ENCODE data around the gene SPNS3.

Gene SPNS3

GRCh38 chr17:4426499-4427208 is 7.1 kb upstream of the SPNS3 start:
- DNase-seq (ENCODE audit: low read depth in 2 of 2, low spot score in 1 of 2): no peak

GRCh38 chr17:4427505-4427904 is 6.2 kb upstream of the SPNS3 start:
- DNase-seq (ENCODE audit: low read depth in 2 of 2, low spot score in 1 of 2): no peak

- no peak for DNase-seq (ENCODE audit: low read depth in 2 of 2, low spot score in 1 of 2)
Observed at GRCh38 chr17:4436381-4436780, 2.6 kb downstream of the SPNS3 start.

- DNase-seq (ENCODE audit: low read depth in 2 of 2, low spot score in 1 of 2): no peak
Observed at GRCh38 chr17:4436846-4437245, 3.1 kb downstream of the SPNS3 start.

GRCh38 chr17:4438162-4438944 is 4.6 kb downstream of the SPNS3 start:
- no peak for DNase-seq (ENCODE audit: low read depth in 2 of 2, low spot score in 1 of 2)

DNA sequence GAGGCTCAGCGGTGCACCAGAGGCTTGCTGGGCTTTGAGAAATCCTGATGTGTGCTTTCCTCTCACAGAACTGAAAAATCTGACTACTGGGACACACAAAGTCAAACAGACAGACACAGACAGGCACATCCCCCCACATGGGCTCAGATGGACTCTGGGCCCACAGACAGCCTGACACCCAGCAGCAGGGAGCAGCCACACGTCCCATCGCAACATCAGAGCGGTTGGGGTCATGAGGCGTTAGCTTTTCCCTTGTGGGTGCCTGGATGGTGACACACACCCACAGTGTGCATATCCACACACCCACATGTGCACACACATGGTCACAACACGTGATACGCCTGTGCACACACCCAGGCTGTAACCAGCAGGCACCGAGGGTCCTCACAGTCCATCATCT is 6.3 kb downstream of the SPNS3 start:
- no peak for DNase-seq (ENCODE audit: low read depth in 2 of 2, low spot score in 1 of 2)

GRCh38 chr17:4440690-4441686 is 7.2 kb downstream of the SPNS3 start:
- DNase-seq (ENCODE audit: low read depth in 2 of 2, low spot score in 1 of 2): no peak

GRCh38 chr17:4442582-4442981 is 8.8 kb downstream of the SPNS3 start:
- no peak for DNase-seq (ENCODE audit: low read depth in 2 of 2, low spot score in 1 of 2)

GRCh38 chr17:4443476-4443875 is 9.7 kb downstream of the SPNS3 start:
- no peak for DNase-seq (ENCODE audit: low read depth in 2 of 2, low spot score in 1 of 2)

GRCh38 chr17:4444782-4445473 is 11.2 kb downstream of the SPNS3 start:
- no peak for DNase-seq (ENCODE audit: low read depth in 2 of 2, low spot score in 1 of 2)

- no peak for DNase-seq (ENCODE audit: low read depth in 2 of 2, low spot score in 1 of 2)
Observed at GRCh38 chr17:4445731-4446130, 12.0 kb downstream of the SPNS3 start.

- DNase-seq (ENCODE audit: low read depth in 2 of 2, low spot score in 1 of 2): no peak
Observed at GRCh38 chr17:4446326-4447071, 12.8 kb downstream of the SPNS3 start.

GRCh38 chr17:4448197-4448980 is 14.6 kb downstream of the SPNS3 start:
- no peak for DNase-seq (ENCODE audit: low read depth in 2 of 2, low spot score in 1 of 2)

- DNase-seq (ENCODE audit: low read depth in 2 of 2, low spot score in 1 of 2): no peak
Observed at GRCh38 chr17:4449736-4450135, 16.0 kb downstream of the SPNS3 start.

DNA sequence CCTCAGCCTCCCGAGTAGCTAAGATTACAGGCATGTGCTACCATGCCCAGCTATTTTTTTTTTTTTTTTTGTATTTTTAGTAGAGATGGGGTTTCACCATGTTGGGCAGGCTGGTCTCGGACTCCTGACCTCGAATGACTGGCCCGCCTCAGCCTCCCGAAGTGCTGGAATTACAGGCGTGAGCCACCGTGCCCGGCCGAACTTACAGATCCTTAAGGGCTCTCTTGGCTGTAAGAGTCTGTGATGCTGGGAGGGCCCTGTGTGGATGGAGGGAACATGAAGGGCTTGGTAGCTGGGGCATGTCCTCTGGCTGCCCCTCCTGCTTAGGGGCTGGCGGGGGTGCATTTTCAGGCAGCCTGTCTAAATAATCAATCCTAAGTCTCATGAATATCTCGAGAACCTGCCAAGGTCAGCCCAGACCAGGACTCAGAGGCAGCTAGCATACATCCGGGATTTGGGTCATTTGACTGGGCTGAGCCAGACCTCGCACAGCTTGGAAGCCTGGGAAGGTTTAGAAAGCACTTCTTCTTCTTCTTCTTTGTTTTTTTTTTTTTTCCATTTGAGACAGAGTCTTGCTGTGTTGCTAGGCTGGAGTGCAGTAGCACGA is 17.1 kb downstream of the SPNS3 start:
- no peak for DNase-seq (ENCODE audit: low read depth in 2 of 2, low spot score in 1 of 2)

DNA sequence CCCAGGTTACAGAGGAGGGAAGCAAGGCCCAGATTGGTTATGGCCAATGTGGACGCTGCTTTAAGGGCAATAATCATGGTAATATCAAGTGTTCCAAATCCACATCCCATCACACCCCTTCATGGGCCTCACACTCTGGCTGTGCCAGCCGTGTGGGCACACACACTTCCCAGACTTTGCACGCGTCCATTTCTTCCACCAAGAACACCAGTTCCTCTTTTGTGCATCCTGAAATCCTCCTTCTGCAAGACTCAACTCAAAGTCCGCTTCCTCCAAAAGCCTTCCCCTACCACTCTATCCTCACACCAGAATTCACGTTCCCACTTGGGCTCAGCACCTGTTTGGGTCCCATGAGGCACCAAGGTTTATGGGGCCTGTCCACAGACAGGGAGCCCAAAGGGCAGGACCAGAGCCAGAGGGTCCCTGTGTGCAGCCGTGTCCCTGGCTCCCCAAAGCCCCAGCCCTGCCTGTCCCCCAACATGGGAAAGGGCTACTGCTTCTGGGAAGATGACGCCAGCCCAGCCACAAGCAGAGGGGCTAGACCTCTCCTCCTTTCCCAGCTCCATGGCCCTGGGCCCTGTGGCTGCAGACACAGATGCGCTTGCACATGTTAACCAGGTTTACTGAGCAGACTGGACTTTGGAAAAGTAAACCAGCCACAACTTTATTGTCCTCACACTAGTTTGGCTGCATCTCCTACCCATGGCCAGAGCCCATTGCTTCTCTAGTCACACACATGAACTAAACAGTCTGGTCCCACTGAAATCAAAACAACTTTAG is 20.3 kb downstream of the SPNS3 start:
- no peak for DNase-seq (ENCODE audit: low read depth in 2 of 2, low spot score in 1 of 2)

DNA sequence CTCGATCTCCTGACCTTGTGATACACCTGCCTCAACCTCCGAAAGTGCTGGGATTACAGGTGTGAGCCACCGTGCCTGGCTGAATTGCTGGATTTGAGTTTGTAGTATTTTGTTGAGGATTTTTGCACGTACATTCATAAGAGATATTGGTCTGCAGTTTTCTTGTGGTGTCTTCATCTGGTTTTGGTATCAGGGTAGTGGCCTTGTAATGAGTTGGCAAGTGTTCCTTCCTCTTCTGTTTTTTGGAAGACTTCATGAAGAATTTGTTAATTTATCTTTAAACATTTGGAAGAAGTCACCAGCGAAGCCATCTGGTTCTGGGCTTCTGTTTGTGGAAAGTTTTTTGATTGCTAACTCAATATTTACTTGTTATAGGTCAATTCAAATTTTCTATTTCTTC is 26.9 kb downstream of the SPNS3 start:
- DNase-seq (ENCODE audit: low read depth in 2 of 2, low spot score in 1 of 2): no peak

DNA sequence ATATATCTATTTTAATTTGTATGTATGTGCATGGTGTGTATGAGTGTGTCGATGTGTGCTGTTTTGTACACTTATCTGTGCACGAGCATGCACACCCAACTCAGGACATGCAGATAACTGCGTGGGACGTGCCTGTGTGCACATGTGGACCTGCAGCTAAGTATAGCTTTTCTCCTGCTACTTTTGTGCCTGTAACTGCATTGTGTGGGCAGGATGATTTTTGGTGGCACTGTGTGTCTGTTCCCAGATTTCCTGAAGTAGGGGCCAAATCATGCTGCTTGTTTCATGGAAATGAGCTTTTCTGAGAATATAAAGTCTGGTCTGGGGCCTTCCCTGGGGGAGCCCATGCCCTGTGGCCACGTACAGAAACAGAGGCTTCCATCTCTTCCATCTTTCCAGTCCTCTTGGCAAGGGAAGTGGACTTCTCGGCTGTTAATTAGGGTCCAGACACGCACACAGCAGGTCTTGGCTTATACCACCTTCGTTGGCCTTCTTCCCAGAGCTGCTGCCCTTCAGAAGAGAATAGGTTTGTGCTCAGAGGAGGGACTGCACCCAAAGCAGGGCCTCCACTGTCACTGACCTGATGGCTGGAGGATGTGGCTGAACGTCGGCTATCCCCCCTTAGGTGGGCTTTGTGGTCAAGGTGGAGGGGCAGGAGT is 30.2 kb downstream of the SPNS3 start:
- no peak for DNase-seq (ENCODE audit: low read depth in 2 of 2, low spot score in 1 of 2)
